DND-41 (cell line): ENCODE measurements around the gene PTPRU.

Experiments
- CTCF ChIP-seq: IDR thresholded peaks from 2 replicates; pipeline ENCODE4 v1.5.1; 2012; ENCODE audit warnings: borderline replicate concordance, low read length, moderate library complexity, mild to moderate bottlenecking; ENCODE audit not compliant: poor library complexity, severe bottlenecking; ENCODE audit errors: extremely low read depth
- EZH2 ChIP-seq: IDR thresholded peaks from 3 replicates; pipeline ENCODE4 v1.6.1; 2012; ENCODE audit warnings: borderline replicate concordance, low read depth, mild to moderate bottlenecking, moderate library complexity, low read length, inconsistent platforms; ENCODE audit not compliant: severe bottlenecking

DNA sequence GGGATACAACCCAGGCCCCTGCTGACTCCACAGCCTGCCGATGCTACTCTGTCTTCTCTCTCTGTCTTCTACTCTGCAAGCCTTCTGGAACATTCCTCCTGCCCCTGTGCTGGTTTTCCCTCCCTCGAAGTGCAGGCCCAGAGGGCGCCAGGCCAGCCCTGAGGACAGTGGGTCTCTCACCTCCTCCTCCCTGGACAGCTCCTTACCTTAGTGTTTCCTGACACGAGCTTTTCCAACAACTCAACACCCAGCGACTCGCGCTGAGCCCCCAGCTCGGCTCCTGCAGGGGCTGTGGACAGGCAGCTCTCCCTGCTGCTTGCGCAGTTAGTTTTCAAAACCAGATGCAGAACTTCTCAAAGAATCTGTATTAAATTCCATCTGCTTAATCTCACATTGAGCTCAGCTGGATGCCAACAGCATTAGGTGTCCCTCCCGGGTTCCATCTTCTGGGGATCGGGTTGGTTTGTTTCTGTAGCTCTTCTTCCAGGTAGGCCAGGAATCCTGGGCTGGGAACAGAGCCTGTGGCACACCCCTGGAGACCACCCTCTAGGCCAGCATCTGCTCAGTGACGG is 54.2 kb downstream of the PTPRU start:
- no peak for TF ChIP-seq CTCF
- no peak for TF ChIP-seq EZH2
